ENCODE data around the gene SRGAP2B.
"Not testable (repeated sequence)": the region's sequence is repeated elsewhere in the genome, so short reads cannot be mapped to it uniquely, and the experiment has no call there.

DNA sequence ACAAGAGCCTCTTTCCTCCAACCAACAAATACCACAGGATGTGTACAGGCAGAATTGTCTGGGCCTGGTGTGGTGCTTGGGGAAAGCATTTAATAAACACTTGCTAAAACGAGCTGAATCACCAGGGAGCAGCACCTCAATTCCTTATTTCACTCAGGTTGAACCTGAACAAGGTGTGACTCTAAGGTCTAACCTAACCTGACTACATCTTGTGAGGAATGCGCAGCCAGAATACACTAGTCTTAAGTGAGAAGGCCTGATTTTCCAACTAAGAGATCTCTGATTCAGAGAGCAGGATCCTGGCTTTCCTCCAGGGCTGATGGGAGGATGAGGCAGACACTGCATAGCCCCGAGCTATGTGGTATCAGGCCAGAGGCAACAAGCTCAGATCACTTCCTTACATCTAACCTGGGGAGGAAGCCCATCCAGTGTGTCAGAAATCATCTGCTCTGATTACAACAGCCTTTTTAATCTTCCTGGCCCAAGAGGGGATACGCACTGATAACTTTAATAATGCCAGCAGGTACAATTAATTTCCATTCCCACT, 158.9 kb downstream of the SRGAP2B start:
- TF ChIP-seq, protein P1, sequence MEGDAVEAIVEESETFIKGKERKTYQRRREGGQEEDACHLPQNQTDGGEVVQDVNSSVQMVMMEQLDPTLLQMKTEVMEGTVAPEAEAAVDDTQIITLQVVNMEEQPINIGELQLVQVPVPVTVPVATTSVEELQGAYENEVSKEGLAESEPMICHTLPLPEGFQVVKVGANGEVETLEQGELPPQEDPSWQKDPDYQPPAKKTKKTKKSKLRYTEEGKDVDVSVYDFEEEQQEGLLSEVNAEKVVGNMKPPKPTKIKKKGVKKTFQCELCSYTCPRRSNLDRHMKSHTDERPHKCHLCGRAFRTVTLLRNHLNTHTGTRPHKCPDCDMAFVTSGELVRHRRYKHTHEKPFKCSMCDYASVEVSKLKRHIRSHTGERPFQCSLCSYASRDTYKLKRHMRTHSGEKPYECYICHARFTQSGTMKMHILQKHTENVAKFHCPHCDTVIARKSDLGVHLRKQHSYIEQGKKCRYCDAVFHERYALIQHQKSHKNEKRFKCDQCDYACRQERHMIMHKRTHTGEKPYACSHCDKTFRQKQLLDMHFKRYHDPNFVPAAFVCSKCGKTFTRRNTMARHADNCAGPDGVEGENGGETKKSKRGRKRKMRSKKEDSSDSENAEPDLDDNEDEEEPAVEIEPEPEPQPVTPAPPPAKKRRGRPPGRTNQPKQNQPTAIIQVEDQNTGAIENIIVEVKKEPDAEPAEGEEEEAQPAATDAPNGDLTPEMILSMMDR (conservative IDR thresholded peaks at IDR 0.05; ENCODE audit: low read length): not testable (repeated sequence)
- TF ChIP-seq EZH2phosphoT487 (IDR thresholded peaks at IDR 0.05; ENCODE audit: borderline replicate concordance): not testable (repeated sequence)
